Measurements from ENCODE around the gene GRID2. TPM values are rescaled to one million over a fixed set of nuclear protein-coding genes. Genes with fewer than 3 reads are reported as not detected.

The GRID2 gene
- total and polyA plus RNA-seq, 2 of the 4 experiments (the other 2 are of a cell fraction), result under 0.01 TPM; not detected in 1

GRCh38 chr4:92346289-92346688 is 42.5 kb downstream of the GRID2 start:
- Histone ChIP-seq H3K4me1 (ENCODE audit: control insufficient read depth, insufficient read depth, low read length) (no peaks in the 10 kb centered on the region), H4K8ac (ENCODE audit: low read depth in 2 of 2, low read length in 2 of 2) (no peak overlapping the region), H3K4me3 (ENCODE audit: insufficient read depth, low read depth, low read length) (no peak overlapping the region), H2BK120ac (ENCODE audit: low read depth, low read length) (no peak overlapping the region), H3K79me1 (ENCODE audit: low read depth in 1 of 2, low read length in 2 of 2) (no peaks in the 10 kb centered on the region), H2AK5ac (ENCODE audit: low read depth, low read length) (no peak overlapping the region), H4K91ac (ENCODE audit: insufficient read depth, low read depth, low read length) (no peak overlapping the region), H4K20me1 (ENCODE audit: insufficient read depth, low read length) (no peaks in the 10 kb centered on the region), H2BK5ac (ENCODE audit: low read depth, low read length, poor library complexity, severe bottlenecking) (no peak overlapping the region), H3K36me3 (ENCODE audit: control insufficient read depth, insufficient read depth, low read length) (no peaks in the 10 kb centered on the region), H3K9ac (ENCODE audit: low read depth, low read length) (no peak overlapping the region), H2AK9ac (replicated peaks; ENCODE audit: low read depth, low read length, poor library complexity) (no peak overlapping the region), H3K56ac (ENCODE audit: extremely low read depth, insufficient read depth, low read length) (no peak overlapping the region), H3K27ac (ENCODE audit: insufficient read depth, low read length) (no peak overlapping the region), H3K9me3 (ENCODE audit: control insufficient read depth, insufficient read depth, low read length) (no peaks in the 10 kb centered on the region), H3K9me1 (ENCODE audit: insufficient read depth, low read length) (no peaks in the 10 kb centered on the region), H3K14ac (replicated peaks; ENCODE audit: low read depth, low read length) (no peak overlapping the region), H4K5ac (ENCODE audit: low read depth, low read length) (no peak overlapping the region), H3K4me2 (ENCODE audit: low read depth, low read length) (no peak overlapping the region), H2BK15ac (ENCODE audit: low read depth, low read length) (no peak overlapping the region), H2BK20ac (ENCODE audit: low read depth, low read length) (no peak overlapping the region), H3K27me3 (ENCODE audit: control insufficient read depth, insufficient read depth, low read length) (no peaks in the 10 kb centered on the region), H2AFZ (replicated peaks; ENCODE audit: low read length, poor library complexity) (no peak overlapping the region), H3K23ac (ENCODE audit: low read depth, low read length) (no peak overlapping the region), H3K18ac (ENCODE audit: low read depth, low read length) (no peak overlapping the region), H3K4ac (ENCODE audit: low read depth, low read length) (no peak overlapping the region)
- ChIA-PET POLR2A (ENCODE audit: unreplicated experiment) (no interaction called here), CTCF (no interaction called here)
- DNase-seq, result no peak
- TF ChIP-seq MXI1 (IDR thresholded peaks at IDR 0.05; ENCODE audit: borderline replicate concordance, low read depth, low read length), result no peak
- no peak for TF ChIP-seq RFX5 (IDR thresholded peaks at IDR 0.05; ENCODE audit: low read depth, low read length)
- no peak for TF ChIP-seq MAZ (IDR thresholded peaks at IDR 0.05; ENCODE audit: borderline replicate concordance, low read depth, low read length)
- no peak for TF ChIP-seq SMC3 (IDR thresholded peaks at IDR 0.05; ENCODE audit: low read depth, low read length)
- no peak for ATAC-seq (ENCODE audit: low read depth)
- in situ Hi-C loops (cut with MboI; ENCODE audit: low sequenced_read_pairs), result no loop called here
- dilution Hi-C loops (cut with HindIII; ENCODE audit: low sequenced_read_pairs, unreplicated experiment), result no loop called here
- 20% methylated on average over 1 of the region's 3 CpGs; no CpG with 5 or more reads in 1 of the 2 experiments for WGBS, 2 experiments (ENCODE audit: extremely low coverage in 2 of 2, insufficient read length in 1 of 2)
- no TSS peak for BruUV-seq (replicated peaks)
- intact Hi-C loops (cut with micrococcal nuclease), result no loop called here
